ENCODE measurements around the gene IMPDH2. TPM values are rescaled to one million over a fixed set of nuclear protein-coding genes. Genes with fewer than 3 reads are reported as not detected.
"Not testable (repeated sequence)": the region's sequence is repeated elsewhere in the genome, so short reads cannot be mapped to it uniquely, and the experiment has no call there.

IMPDH2 gene
- total RNA-seq, 1 donor from 2014 or later: 135 TPM

DNA sequence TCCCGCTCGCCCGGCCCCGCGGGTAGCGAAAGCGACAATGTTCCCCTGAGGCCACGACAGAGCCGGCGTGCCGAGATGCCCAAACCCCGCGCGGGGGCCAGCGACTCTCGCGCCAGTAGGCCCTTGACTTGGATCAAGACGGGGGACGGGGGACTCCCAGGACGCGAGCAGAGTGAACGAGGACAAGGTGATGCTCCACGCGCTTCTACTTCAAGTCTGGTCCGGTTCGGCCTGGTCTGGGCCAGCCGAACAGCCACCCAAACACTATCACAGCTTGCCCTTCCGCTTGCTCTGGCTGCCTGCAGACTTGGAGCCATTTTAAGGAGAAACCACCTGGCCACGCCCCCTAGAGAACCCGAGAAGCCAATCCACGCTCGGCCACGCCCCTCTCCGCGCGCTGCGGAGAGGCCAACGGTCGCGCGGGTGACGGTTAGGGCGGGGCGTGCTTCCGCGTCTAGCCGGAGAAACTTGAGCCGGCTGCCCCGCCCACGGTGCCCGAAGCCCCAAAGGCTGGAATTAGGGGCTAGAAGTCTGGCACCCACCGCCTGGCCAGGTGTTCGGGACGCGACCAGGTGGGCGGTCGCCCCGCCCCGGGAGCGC lies 7.9 kb downstream of the IMPDH2 start:
- peak; percentile 92 for DNase-seq (ENCODE audit: low read depth)

DNA sequence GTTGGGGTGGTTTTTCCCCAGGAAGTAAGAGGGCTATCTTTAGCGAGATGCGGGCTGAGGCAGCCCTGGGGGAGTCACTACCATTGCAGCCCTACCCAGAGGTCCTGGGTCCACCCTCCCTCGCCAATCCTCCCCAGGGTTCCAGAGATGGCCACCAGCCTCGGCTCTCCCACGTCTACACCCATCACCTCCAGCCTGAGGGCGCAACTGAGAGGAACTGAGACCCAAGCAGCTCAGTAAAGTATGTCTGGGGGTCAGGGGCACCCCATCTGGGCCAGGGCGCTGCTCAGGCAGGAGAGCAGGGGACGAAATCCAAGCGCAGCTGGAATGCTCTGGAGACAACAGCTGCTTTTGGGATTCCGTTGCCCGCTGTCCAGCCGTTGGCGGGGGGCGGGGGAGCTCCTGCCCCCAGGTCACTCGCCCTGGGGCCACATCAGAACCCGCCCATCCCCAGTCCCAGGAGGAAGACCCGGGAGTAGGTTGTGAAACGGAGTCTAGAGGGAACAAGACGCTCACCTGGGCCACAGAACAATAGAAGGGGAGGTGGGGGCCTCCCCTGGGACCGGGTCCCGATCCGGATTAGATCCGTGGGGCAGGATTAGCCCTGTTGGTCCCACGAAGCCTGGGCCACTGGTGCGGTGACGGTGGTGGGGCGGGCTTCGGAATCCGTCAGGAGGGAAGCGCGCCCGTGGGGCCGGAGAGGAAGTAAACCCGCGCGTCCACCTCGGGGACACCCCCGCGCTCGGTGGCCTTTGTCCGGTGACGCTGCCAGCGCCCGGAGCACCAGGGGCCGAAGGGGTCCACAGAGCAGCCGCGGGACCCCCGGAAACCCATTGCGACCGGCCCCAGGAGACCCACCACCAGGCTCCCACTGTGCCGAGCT lies 8.6 kb downstream of the IMPDH2 start:
- no peak for DNase-seq (ENCODE audit: low read depth)

DNA sequence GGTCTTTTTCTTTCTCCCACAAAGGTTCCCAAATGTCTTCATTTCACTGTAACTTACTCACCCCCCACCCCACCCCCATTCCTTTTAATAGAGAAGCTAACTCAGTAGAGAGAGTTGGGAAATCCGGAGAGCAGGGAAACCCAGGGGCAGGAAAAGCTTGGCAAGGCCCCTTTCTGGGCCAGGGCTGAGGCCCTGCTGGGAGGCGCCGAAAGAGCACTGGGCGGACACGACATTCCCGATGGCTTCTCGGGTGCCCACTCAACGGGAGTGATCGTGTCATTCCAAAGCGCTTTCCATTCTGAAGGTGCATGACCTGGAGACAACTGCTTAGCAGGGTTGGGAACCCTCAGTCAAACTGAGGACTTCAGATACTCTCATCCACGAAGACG lies 9.3 kb downstream of the IMPDH2 start:
- no peak for DNase-seq (ENCODE audit: low read depth)

DNA sequence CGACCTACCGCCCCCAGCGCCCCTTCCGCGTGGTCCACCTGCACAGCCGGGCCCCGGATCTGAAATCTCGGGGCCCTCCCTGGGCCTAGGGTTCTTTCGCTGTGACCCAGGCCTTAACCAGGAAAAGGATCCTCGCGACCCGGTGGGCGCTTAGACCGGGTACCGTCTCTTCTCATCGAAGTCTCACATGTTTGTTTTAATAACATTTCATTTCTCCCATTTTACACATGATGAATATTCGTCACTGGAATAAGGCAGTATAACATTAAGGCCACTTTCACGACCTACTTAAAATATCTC lies 10.5 kb downstream of the IMPDH2 start:
- DNase-seq (ENCODE audit: low read depth): no peak

- DNase-seq (ENCODE audit: low read depth): no peak
These were observed 11.1 kb downstream of the IMPDH2 start, which contains the start of gene DALRD3 for GRCh38 chr3:49017971-49018706. TSS of gene DALRD3 (minus strand) at chr3:49018580. CDS start at chr3:49018564, 16 bp downstream.

DNA sequence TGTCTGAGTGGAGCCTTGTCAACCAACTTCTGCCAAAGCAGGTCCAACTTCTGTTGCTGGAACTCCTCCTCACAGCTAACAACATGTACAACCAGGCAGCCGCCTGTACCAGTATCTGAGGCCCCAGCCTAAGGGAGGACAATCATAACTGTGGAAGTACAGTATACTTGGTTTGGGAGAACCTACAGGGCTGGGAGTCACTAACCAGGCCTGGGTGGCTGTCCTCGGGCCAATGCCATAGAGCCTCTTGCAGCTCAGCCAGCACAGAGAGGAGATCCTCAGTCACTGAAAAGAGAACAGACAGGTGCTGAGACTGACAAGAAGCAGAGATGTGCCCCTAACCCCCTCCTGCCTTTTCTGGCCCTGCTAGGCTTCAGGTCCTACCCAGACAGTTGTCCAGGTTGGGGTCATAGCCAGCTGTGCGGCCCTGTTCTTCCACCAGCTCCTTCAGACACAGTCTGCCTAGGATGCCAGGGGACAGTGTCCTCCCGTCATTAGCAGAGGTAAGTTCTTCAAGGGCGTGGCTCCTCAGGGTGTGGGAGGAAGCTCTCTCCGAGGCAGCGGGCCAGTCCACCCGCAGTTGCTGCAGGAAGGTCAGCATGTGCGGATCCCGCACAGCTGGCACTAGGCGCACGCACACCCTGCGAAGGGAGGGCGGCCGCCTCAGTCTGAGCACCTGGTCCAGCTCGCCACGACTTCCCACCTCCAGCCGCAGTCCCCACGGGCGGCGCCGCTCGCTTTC lies 11.8 kb downstream of the IMPDH2 start:
- DNase-seq (ENCODE audit: low read depth): no peak

GRCh38 chr3:49016414-49017228 lies 12.6 kb downstream of the IMPDH2 start:
- DNase-seq (ENCODE audit: low read depth): no peak

DNA sequence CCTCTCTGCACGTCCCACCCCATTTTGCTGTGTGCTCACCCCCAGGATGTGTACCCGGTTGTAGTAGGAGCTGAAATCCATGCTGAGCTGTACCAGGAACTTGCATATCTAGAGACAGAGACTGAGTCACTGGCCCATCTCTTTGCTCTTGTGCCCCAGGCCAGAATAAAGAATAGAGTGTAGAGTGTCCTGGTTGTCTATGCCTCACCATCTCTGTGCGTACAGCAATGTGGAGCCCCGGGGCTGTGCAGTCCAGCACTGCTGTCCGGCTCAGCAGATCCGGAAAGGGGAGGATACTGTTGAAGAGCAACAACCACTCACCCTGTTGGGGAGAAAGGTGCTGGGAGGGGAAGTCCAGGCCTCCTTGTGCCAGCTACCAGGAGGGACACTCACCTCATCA lies 13.4 kb downstream of the IMPDH2 start:
- DNase-seq (ENCODE audit: low read depth): no peak

GRCh38 chr3:49015072-49015471 lies 14.1 kb downstream of the IMPDH2 start:
- DNase-seq (ENCODE audit: low read depth): no peak

DNA sequence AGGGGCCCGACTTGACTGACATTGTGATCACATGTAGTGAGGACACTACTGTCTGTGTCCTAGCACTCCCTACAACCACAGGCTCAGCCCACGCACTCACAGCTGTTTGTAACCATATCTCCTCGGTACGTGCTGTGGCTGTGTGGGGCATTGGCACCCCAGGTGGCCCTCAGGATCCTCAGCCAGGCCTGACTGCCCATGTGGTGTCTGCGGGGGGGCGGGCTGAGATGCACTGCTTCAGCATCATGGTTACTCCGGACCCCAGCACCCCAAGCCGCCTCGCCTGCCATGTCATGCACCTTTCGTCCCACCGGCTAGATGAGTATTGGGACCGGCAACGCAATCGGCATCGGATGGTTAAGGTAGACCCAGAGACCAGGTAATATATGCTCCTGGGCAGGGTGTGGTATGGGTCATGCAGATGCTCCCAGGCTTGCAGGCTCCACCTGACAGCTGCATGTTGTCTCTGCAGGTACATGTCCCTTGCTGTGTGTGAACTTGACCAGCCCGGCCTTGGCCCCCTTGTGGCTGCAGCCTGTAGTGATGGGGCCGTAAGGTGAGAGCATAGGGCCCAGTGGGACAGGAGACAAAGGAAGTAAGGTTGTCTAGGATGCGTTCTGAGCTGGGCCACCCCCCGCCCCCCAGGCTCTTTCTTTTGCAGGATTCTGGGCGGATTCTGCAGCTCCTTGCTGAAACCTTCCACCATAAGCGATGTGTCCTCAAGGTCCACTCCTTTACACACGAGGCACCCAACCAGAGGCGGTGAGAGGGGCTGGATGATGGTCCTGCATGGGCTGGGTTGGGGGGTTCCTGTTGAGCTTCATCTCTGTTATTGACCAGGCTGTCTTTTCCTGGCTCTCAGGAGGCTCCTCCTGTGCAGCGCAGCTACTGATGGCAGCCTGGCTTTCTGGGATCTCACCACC lies 15.2 kb downstream of the IMPDH2 start:
- no peak for DNase-seq (ENCODE audit: low read depth)

GRCh38 chr3:49013113-49013737 lies 16.0 kb downstream of the IMPDH2 start:
- DNase-seq (ENCODE audit: low read depth): no peak

DNA sequence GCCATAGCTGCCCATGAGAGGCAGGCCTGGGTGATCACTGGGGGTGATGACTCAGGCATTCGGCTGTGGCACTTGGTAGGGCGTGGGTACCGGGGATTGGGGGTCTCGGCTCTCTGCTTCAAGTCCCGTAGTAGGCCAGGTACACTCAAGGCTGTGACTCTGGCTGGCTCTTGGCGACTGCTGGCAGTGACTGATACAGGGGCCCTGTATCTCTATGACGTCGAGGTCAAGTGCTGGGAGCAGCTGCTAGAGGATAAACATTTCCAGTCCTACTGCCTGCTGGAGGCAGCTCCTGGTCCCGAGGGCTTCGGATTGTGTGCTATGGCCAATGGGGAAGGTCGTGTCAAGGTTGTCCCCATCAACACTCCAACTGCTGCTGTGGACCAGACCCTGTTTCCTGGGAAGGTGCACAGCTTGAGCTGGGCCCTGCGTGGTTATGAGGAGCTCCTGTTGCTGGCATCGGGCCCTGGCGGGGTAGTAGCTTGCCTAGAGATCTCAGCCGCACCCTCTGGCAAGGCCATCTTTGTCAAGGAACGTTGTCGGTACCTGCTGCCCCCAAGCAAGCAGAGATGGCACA lies 16.7 kb downstream of the IMPDH2 start:
- DNase-seq (ENCODE audit: low read depth): no peak

GRCh38 chr3:49009396-49009795 lies 19.8 kb downstream of the IMPDH2 start:
- no peak for DNase-seq (ENCODE audit: low read depth)

DNA sequence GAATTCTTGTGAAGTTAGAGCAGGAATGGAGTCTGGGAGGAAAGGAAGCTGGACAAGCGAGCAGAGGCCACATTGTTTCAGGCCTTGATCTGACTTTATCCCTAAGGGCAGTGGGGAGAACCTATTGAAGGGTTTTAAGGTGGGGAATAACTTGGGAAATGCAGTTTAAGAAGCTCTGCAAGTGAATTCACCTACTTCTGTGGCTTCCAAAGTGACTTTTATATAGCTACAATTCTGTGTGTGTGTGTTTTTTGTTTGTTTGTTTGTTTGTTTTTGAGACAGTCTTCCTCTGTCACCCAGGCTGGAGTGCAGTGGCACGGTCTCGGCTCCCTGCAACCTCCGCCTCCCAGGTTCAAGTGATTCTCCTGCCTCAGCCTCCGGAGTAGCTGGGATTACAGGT lies 20.6 kb downstream of the IMPDH2 start:
- DNase-seq (ENCODE audit: low read depth): not testable (repeated sequence)

- DNase-seq (ENCODE audit: low read depth): peak; percentile 44
These were observed 21.2 kb downstream of the IMPDH2 start for GRCh38 chr3:49007771-49008528.

DNA sequence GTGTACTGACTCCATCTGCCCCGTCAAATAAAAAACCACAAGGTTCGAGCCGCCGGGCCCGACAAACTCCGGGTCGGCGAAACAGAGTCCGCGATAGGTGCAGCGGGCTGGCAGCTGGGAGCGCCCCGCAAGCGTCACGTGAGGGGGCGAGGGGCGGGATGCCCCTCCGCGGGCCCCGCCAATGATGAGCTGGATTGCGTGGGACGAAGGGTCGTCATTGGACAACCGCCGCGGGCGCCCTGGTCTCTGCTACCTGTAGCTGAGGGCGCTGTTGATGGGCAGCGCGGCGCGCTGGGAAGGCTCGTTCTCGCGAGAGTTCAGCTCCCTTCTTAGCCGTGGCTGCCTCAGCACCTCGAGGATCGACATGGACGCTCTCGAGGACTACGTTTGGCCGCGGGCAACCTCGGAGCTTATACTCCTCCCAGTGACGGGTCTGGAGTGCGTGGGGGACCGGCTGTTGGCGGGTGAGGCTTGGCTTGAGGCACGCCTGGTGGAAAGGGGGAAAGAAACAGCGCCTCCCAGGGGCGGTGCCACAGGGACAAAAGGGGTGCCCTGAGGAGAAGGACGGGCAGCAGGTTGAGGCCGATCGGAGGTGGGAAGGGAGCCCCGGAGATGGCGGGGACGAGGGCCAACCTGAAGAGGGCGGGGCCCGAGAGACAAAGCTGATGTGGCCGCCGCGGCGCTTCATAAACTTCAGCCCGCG lies 22.0 kb downstream of the IMPDH2 start, which contains the start of gene WDR6:
TSS of gene WDR6 (plus strand) at position 324 of the 703 bp plus-strand sequence. CDS start at position 365, 41 bp downstream.
- peak; percentile 94 for DNase-seq (ENCODE audit: low read depth)

DNA sequence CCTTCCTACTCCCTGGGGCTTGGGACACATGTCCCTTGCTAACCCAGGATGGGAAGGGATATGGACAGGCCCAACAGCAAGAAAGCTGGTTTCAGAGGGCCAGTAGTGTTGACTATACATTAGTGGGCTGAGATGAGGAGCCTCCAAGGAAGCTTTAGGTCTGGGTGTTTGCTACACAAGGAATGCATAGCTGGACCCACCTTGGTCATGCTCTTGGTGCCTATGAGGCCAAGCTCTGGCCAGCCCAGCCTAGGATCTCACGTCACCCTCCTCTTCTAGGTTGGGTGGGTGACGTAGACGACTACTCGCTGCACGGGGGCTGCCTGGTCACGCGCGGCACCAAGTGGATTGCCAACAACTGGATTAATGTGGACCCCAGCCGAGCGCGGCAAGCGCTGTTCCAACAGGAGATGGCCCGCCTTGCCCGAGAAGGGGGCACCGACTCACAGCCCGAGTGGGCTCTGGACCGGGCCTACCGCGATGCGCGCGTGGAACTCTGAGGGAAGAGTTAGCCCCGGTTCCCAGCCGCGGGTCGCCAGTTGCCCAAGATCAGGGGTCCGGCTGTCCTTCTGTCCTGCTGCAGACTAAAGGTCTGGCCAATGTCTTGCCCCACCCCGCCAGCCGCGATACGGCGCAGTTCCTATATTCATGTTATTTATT lies 22.7 kb downstream of the IMPDH2 start:
- no peak for DNase-seq (ENCODE audit: low read depth)

Measured in renal cortical epithelial cell (primary cell).